ENCODE measurements around the gene UBXN10.

DNA sequence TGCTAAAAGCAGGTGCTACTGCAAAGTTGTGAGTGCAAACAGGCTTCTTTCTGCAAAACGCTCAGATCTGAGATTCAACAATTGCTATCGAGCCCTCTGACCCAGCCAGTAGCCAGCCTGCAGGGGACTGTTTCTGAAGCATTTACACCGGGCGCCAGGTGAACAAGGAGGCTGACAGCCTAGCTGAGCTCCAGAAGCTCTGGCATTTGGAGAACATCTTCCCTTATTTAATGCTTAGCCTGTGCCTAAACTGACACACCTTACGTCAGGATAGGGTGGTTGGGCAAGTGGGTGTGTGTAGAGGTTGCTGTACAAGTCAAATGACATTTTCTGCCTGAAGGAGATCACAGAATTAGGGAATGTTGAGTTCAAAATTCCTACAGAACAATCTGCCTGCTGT is 16.3 kb downstream of the UBXN10 start:
- TF ChIP-seq EP300 (IDR thresholded peaks at IDR 0.05; ENCODE audit: low read depth in 2 of 2, low read length in 2 of 2): no peak
- no peak for TF ChIP-seq EP300 (CRISPR knock-in tag; IDR thresholded peaks at IDR 0.05; ENCODE audit: borderline replicate concordance)
- TF ChIP-seq ZNF274 (CRISPR knock-in tag; IDR thresholded peaks at IDR 0.05): no peak
- no peak for TF ChIP-seq SMAD9 (CRISPR knock-in tag; IDR thresholded peaks at IDR 0.05)
- no peak for TF ChIP-seq ZNF766 (CRISPR knock-in tag; IDR thresholded peaks at IDR 0.05; ENCODE audit: borderline replicate concordance)
- no peak for TF ChIP-seq RFX5 (IDR thresholded peaks at IDR 0.05; ENCODE audit: low read depth, low read length)
- no peak for TF ChIP-seq MXI1 (IDR thresholded peaks at IDR 0.05; ENCODE audit: borderline replicate concordance, low read depth, low read length)
- TF ChIP-seq ESRRA (CRISPR knock-in tag; IDR thresholded peaks at IDR 0.05; ENCODE audit: low read depth): no peak
- TF ChIP-seq FOXP1 (IDR thresholded peaks at IDR 0.05): no peak
- no peak for TF ChIP-seq FOXP1 (CRISPR knock-in tag; IDR thresholded peaks at IDR 0.05)
- TF ChIP-seq KLF16 (CRISPR knock-in tag; IDR thresholded peaks at IDR 0.05): no peak
- no peak for TF ChIP-seq ZFP82 (CRISPR knock-in tag; IDR thresholded peaks at IDR 0.05; ENCODE audit: borderline replicate concordance)
- no peak for TF ChIP-seq MTA3 (CRISPR knock-in tag; IDR thresholded peaks at IDR 0.05)
